Activated T-cell treated with anti-CD3 and anti-CD28 coated beads, Interleukin-2, amount 50 U/mL, for 4 hours (primary cell): ENCODE data around the gene MCCC1. TPM values are rescaled to one million over a fixed set of nuclear protein-coding genes. Genes with fewer than 3 reads are reported as not detected.
"Not testable (repeated sequence)": the region's sequence is repeated elsewhere in the genome, so short reads cannot be mapped to it uniquely, and the experiment has no call there.

ENCODE experiments used
- ATAC-seq, 2 donors: fragments of 200-7000 bp; cut with Tn5 transposase; one replicate each; pipeline ENCODE4 v1.10.0; 2021
- DNase-seq: peaks from one replicate; pipeline ENCODE4 v3.0.0-alpha.2; 2020
- H3K27me3 Mint-ChIP-seq: one replicate; pipeline ENCODE4 v1.8.0; 2021; ENCODE audit warnings: low read depth, mixed read lengths
- H3K36me3 Mint-ChIP-seq: one replicate; pipeline ENCODE4 v1.8.0; 2022; ENCODE audit warnings: mixed read lengths; ENCODE audit not compliant: insufficient read depth
- H3K4me1 Mint-ChIP-seq: one replicate; pipeline ENCODE4 v1.8.0; 2021; ENCODE audit warnings: low read depth, mixed read lengths
- H3K4me3 Mint-ChIP-seq: one replicate; pipeline ENCODE4 v1.8.0; 2021; ENCODE audit warnings: mild to moderate bottlenecking, moderate library complexity, mixed read lengths
- H3K9me3 Mint-ChIP-seq: one replicate; pipeline ENCODE4 v1.8.0; 2021; ENCODE audit warnings: mixed read lengths
- total RNA-seq, 3 donors: library from RNA; stranded (reverse); gene quantifications; one replicate each; pipeline ENCODE4 v1.2.1, GENCODE V29; 2021

Gene MCCC1
- total RNA-seq, 3 donors from 2014 or later, result 14.0 to 18.0 (median 16.9) TPM

DNA sequence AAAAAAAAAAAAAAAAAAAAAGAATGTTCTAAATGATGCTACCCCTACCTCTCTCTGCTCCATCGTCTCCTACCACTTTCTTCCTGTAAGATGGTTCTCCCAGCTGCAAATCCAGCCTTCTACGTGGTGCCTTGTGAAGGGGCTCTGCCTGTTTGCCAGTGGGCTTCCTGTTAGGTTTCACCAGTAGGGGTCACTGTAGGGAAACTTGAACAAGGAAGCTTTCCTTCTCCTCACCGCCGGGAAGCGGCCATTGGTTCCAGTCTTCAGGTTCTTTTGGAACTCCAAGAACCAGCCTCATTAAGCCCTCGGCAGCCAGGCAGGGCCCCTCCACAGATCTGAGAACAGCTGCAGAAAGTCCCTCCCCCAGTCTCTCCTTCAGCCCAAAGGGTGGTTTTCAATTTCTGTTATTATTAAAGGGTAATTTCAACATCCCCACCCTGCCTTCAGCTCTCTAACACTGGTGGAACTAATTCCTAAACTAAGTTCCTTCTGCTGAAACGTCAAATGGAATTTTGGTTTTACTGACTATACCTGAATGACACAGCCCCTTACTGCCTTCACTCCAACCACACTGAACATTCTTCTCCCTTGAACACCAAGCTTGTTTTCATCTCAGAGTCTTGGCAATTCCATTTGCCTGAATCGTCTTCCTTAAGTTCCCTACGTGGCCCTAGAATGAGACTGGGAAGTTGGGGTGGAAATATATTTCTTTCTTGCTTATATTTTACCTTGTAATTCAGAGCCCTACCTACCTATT, 13.5 kb downstream of the MCCC1 start:
- peaks cover 55% of the 10 kb centered on the region for H3K36me3 Mint-ChIP-seq
- no peak overlapping the region for H3K4me3 Mint-ChIP-seq
- ATAC-seq (no peak), DNase-seq (no peak)
- H3K27me3 Mint-ChIP-seq, result no peaks in the 10 kb centered on the region
- H3K4me1 Mint-ChIP-seq, result no peaks in the 10 kb centered on the region
- H3K9me3 Mint-ChIP-seq, result no peaks in the 10 kb centered on the region

DNA sequence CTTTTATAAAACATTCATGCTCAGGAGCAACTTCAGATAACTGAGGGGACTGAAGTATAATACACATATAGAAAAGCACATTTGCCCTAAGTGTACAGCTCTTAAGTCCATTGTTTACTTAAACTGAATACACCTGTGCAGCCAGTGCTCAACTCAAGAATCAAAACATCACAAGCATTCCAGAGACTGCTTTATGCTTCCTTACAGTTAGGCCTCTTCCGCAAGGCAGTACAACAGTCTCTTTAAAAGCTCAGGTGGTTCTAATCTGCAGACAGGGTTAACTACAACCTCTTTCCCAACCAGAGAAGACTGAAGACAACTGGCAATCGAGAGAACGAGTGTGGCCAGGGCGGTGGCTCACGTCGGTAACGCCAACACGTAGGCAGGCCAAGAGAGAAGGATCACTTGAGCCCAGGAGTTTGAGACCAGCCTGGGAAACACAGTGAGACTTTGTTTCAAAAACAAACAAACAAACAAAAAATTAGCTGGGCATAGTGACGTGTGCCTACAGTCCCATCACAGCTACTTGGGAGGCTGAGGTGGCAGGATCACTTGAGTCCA, 16.9 kb downstream of the MCCC1 start:
- Mint-ChIP-seq H3K4me3 (no peak overlapping the region), H3K36me3 (peaks cover 68% of the 10 kb centered on the region), H3K4me1 (no peaks in the 10 kb centered on the region), H3K9me3 (peaks cover 4% of the 10 kb centered on the region), H3K27me3 (no peaks in the 10 kb centered on the region)
- DNase-seq (no peak), ATAC-seq (no peak)

DNA sequence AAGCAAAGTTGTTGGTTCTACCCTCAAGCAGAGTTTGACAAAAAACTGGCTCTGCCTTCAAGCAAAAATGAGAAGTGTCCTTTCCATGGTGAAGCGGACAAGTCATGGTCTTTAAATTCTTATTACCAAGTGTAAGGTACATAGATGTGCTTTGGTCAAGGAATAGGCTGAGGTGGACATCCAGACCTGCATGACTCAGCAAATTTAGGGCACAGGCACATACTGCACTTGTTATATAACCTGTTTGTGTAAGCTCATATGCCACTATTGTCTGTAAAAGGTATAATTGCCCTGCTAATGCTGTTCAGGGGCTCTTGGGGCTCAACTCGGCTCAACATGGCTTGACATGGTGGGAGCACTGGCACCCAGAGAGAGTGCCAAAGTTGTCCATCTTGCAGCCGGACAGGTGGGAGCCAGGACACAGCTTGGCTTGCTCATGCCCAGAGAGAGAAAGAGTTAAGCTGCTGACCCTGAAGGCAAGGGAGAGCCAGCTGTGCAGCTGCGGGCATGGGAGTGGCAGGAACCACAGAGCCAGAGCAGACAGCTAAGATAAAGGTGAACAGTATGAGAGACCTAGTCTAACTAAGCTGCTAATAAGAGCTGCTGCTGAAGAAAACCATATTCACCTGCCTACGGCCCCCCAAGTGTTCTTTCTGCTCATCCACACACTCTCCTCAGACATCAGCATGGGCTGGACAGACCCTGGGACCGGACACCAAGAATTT, 17.7 kb downstream of the MCCC1 start:
- Mint-ChIP-seq H3K36me3 (peaks cover 72% of the 10 kb centered on the region), H3K27me3 (no peaks in the 10 kb centered on the region), H3K4me1 (no peaks in the 10 kb centered on the region), H3K4me3 (no peak overlapping the region), H3K9me3 (peaks cover 4% of the 10 kb centered on the region)
- DNase-seq, result no peak
- no peak for ATAC-seq

DNA sequence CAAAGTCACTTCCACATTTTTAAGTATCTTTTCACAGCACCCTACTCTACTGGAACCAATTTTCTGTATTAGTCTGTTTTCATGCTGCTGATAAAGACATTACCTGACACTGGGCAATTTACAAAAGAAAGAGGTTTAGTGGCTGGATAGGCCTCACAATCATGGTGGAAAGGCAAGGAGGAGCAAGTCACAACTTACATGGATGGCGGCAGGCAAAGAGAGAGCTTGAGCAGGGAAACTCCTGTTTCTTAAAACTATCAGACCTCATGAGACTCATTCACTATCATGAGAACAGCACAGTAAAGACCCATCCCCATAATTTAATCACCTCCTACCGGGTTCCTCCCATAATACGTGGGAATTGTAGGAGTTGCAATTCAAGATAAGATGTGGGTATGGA, 18.7 kb downstream of the MCCC1 start:
- Mint-ChIP-seq H3K9me3 (peaks cover 4% of the 10 kb centered on the region), H3K4me3 (no peak overlapping the region), H3K4me1 (no peaks in the 10 kb centered on the region), H3K36me3 (peaks cover 64% of the 10 kb centered on the region), H3K27me3 (no peaks in the 10 kb centered on the region)
- ATAC-seq (no peak), DNase-seq (no peak)

DNA sequence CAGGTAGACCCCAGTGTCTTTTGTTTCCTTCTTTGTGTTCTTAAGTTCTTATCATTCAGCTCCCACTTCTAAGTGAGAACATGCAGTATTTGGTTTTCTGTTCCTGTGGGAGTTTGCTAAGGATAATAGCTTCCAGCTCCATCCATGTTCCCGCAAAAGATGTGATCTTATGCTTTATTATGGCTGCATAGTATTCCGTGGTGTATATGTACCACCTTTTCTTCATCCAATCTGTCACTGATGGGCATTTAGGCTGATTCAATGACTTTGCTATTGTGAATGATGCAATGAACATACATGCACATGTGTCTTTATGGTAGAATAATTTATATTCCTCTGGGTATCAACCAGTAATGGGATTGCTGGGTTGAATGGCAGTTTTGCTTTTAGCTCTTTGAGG, 24.4 kb downstream of the MCCC1 start:
- Mint-ChIP-seq H3K4me1 (peaks cover 4% of the 10 kb centered on the region), H3K36me3 (peaks cover 46% of the 10 kb centered on the region), H3K4me3 (no peak overlapping the region), H3K27me3 (no peaks in the 10 kb centered on the region), H3K9me3 (no peaks in the 10 kb centered on the region)
- ATAC-seq, result no peak
- no peak for DNase-seq

DNA sequence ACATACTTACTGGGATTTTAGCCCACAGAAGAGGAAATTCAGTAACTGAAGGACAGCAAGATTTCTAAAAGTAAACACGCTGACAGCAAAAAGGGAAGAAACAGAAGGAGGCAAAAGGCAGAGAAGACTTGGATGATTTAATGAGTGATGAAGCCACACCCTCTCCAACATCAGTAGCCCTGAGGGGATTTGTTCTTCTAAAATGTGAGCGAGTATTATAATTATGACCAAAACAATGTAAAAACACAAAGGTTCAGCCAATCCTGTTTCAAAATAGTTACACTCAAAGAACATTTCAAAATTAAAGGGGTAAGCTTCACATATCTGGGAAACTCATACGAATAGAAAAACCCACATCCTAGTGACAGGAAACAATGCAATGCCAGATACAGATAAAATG, 25.0 kb downstream of the MCCC1 start:
- ATAC-seq (no peak), DNase-seq (no peak)
- Mint-ChIP-seq H3K36me3 (peaks cover 40% of the 10 kb centered on the region), H3K27me3 (no peaks in the 10 kb centered on the region), H3K9me3 (no peaks in the 10 kb centered on the region), H3K4me3 (no peak overlapping the region), H3K4me1 (peaks cover 4% of the 10 kb centered on the region)

DNA sequence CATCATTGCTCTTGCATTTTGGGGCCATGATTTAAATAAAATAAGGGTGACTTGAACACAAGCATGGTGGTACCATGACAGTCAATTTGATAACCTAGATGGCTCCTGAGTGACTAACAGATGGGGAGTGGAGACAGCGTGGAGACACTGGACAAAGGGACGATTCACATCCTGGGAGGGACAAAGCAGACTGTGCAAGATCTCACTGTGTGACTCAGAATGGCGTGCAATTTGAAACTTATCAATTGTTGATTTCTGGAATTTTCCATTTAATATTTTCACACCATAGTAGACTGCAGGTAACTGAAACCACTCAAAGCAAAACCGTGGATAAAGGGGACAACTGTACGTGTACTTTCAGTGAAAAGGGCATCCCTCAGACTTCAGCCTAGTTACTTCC, 25.5 kb downstream of the MCCC1 start:
- Mint-ChIP-seq H3K27me3 (no peaks in the 10 kb centered on the region), H3K4me3 (no peak overlapping the region), H3K36me3 (peaks cover 36% of the 10 kb centered on the region), H3K9me3 (no peaks in the 10 kb centered on the region), H3K4me1 (peaks cover 4% of the 10 kb centered on the region)
- ATAC-seq, result no peak
- DNase-seq, result no peak

DNA sequence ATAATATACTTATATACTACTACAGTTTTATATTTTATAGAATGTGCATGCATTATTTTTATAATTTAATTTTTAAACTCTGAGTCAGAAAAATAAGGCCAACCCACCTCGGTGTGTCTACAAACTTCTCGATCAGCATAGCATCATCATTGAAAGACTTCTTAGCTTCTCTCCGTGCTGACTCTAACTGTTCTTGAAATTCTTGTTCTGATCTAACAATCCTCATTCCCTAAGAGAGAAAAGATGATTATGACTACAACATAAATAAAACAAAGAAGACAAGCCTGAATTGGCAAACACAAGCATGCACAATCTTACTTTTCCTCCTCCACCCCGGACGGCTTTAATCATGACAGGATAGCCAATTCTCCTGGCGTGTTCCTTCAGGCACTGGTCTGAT, 28.4 kb downstream of the MCCC1 start:
- no peaks in the 10 kb centered on the region for H3K9me3 Mint-ChIP-seq
- H3K36me3 Mint-ChIP-seq, result peaks cover 26% of the 10 kb centered on the region
- no peak for ATAC-seq
- peaks cover 4% of the 10 kb centered on the region for H3K4me1 Mint-ChIP-seq
- H3K27me3 Mint-ChIP-seq, result no peaks in the 10 kb centered on the region
- no peak overlapping the region for H3K4me3 Mint-ChIP-seq
- DNase-seq, result no peak

DNA sequence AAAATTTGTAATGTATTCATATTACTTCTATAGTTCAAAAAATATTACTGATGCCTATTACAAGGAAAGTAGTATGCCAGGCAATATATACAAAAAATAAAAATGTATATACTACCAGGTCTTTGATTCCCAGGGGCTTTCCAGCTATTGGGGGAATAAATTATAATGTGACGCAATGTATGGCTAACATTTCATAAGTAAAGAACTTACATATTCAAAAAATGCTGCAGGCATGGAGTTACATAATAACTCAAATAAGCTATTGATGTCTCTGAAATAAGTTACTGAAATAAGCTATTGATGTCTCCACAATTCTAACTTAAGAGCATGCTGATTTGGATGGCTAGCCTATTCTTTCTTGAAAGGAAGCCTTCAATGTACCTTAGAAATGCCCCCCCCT, 30.2 kb downstream of the MCCC1 start:
- no peak for DNase-seq
- H3K36me3 Mint-ChIP-seq, result peaks cover 31% of the 10 kb centered on the region
- ATAC-seq, result no peak
- no peaks in the 10 kb centered on the region for H3K27me3 Mint-ChIP-seq
- H3K4me3 Mint-ChIP-seq, result no peak overlapping the region
- H3K4me1 Mint-ChIP-seq, result peaks cover 2% of the 10 kb centered on the region
- H3K9me3 Mint-ChIP-seq, result no peaks in the 10 kb centered on the region

DNA sequence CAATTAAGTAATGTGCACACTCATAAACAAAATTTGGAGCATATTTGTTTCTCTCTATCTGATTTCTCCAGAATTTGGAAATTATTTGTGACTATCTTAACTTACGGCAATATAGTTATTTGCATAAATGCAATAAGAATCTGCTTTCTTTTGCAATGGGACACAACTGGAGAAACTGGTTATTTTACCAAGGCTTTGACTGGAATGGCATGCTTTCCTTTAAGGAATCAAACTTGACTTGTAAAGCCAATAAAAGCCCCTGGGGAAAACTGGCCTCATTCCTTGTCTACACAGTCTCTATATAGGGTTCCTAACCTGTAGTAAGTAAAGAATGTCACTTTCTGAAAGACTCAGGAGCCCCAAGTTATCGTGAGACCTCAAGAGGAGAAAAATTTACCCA, 32.4 kb downstream of the MCCC1 start:
- H3K36me3 Mint-ChIP-seq, result peaks cover 30% of the 10 kb centered on the region
- ATAC-seq, H3K27me3 Mint-ChIP-seq: not testable (repeated sequence)

DNA sequence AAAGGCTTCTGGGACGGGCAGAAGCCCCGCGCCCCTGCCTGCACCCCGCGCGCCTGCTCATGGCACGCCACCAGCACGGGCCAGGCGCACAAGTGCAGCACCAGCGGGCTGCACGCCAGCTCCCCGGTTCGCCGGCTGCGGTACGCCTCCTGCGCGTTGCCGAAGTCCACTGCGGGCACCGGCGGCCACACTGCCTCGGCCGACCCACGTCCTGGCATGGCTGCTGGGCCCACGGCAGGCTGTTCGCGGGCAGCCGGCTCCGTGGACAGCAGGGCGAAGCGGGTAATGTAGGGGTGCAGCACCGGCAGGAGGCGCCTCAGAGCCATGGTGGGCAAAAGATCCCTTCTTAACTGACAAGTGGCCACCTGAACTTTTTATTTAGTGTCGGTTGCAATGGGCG, 34.8 kb downstream of the MCCC1 start:
- no peak for DNase-seq
- H3K4me3 Mint-ChIP-seq, result no peak overlapping the region

More for the DNA sequence above, 32.4 kb downstream of the MCCC1 start:
- H3K9me3 Mint-ChIP-seq, H3K4me3 Mint-ChIP-seq, DNase-seq, H3K4me1 Mint-ChIP-seq: not testable (repeated sequence)

DNA sequence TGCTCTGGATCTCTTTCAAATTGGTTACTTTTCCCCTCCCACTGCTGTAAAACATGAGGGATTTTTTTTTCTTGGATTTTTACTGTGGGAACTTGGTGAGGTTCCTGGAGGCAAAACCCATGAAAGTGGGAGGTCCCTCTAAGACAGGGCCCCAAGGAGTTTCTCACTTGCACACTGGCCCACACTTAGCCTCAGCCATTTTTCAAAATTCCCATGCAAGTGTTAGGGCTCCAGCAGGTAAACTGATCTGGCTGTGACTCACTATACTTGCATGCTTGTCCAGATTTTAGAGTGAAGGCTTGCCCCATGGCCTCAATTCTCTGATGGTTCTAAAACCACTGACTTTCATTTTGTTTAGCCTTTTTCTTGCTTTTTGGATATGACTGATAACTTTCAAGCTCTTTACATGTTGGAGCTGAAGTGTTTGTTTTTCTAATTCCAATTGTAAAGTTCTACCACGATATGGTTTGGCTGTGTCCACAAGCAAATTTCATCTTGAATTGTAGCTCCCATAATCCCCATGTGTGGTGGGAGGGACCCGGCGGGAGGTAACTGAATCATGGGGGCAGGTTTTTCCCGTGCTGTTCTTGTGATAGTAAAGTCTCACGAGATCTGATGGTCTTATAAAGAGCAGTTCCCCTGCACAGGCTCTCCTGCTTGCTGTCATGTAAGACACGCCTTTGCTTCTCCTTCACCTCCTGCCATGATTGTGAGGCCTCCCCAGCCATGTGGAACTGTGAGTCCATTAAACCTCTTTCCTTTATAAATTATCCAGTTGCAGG, 37.7 kb downstream of the MCCC1 start:
- Mint-ChIP-seq H3K4me1 (no peaks in the 10 kb centered on the region), H3K36me3 (peaks cover 29% of the 10 kb centered on the region), H3K27me3 (no peaks in the 10 kb centered on the region), H3K9me3 (no peaks in the 10 kb centered on the region), H3K4me3 (no peak overlapping the region)
- DNase-seq (no peak), ATAC-seq (no peak)

More for the DNA sequence above, 34.8 kb downstream of the MCCC1 start:
- peaks cover 29% of the 10 kb centered on the region for H3K36me3 Mint-ChIP-seq
- H3K4me1 Mint-ChIP-seq, result no peaks in the 10 kb centered on the region
- no peak for ATAC-seq
- H3K9me3 Mint-ChIP-seq, result no peaks in the 10 kb centered on the region
- H3K27me3 Mint-ChIP-seq, result no peaks in the 10 kb centered on the region

DNA sequence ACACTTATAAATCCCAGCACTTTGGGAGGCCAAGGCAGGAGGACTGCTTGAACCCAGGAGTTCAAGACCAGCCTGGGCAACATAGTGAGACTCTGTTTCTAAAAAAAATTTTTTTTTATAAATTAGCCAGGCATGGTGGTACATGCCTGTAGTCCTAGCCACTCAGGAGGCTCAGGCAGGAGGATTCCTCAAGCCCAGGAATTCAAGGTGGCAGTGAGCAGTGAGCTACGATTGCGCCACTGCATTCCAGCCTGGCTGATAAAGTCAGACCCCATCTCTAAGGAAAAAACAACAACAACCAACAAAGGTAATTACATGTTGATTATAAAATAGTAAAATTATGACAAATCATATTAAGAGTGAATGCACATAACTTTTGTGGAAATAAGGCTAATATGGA, 40.9 kb downstream of the MCCC1 start:
- H3K4me1 Mint-ChIP-seq, result no peaks in the 10 kb centered on the region

DNA sequence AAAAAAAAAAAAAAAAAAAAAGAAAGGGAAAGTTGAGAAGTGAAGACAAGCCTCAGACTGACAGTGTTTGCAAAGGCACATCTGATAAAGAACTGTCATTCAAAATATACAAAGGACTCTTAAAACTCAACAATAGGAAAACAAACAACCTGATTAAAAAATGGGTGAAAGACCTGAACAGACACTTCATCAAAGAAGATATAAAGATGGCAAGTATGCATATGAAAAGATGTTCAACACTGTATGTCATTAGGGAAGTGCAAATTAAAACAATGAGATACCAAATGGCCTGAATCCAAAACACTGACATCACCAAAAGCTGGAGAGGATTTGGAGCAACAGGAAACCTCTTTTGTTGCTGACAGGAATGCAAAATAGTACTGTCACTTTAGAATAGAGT, 48.6 kb downstream of the MCCC1 start:
- Mint-ChIP-seq H3K4me1 (peaks cover 1% of the 10 kb centered on the region), H3K36me3 (peaks cover 29% of the 10 kb centered on the region), H3K9me3 (peaks cover 5% of the 10 kb centered on the region), H3K27me3 (no peaks in the 10 kb centered on the region), H3K4me3 (no peak overlapping the region)
- no peak for ATAC-seq
- no peak for DNase-seq

More for the DNA sequence above, 40.9 kb downstream of the MCCC1 start:
- no peaks in the 10 kb centered on the region for H3K9me3 Mint-ChIP-seq
- H3K27me3 Mint-ChIP-seq, result no peaks in the 10 kb centered on the region
- H3K36me3 Mint-ChIP-seq, result peaks cover 15% of the 10 kb centered on the region
- DNase-seq (no peak), ATAC-seq (no peak)
- no peak overlapping the region for H3K4me3 Mint-ChIP-seq
